GM18511 (cell line): ENCODE data around the gene MEP1B.

ENCODE experiments used
- ATAC-seq: cut with Tn5 transposase; IDR thresholded peaks from one replicate; pipeline ENCODE4 v1.9.1; 2021; ENCODE audit warnings: mild to moderate bottlenecking, moderate library complexity; ENCODE audit not compliant: unreplicated experiment

Gene MEP1B

GRCh38 chr18:32262092-32262491, 72.3 kb downstream of the MEP1B start:
- ATAC-seq: no peak

GRCh38 chr18:32264401-32264800, 74.6 kb downstream of the MEP1B start:
- ATAC-seq: no peak

- ATAC-seq: no peak
Measured at GRCh38 chr18:32267463-32267862, 77.6 kb downstream of the MEP1B start.
